Gastrocnemius medialis (tissue), 4 donors: ENCODE data around the gene TRAPPC11. TPM values are rescaled to one million over a fixed set of nuclear protein-coding genes. Genes with fewer than 3 reads are reported as not detected.
A peak's percentile ranks its signal among the peaks of the same experiment; 100 is the strongest.

Experiments
- ATAC-seq, 2 donors: fragments of 150-250 bp; one replicate each; pipeline ENCODE4 v1.9.1; 2016
- DNase-seq, 2 donors: peaks; one replicate each; pipeline ENCODE4 v3.0.0-alpha.2; 2019
- H3K27ac ChIP-seq, 4 donors: fragments of 200-600 bp; sonication (generic); 1 replicate in 1 of 4; 2 replicates in 3 of 4; pipeline ENCODE4 v1.5.1; 2016 to 2018; ENCODE audit warnings: mild to moderate bottlenecking in 2 of 4, moderate library complexity in 1 of 4
- H3K27me3 ChIP-seq, 3 donors: fragments of 200-600 bp; sonication (generic) in 2 of 3; 1 replicate in 1 of 3; 2 replicates in 2 of 3; pipeline versions ENCODE4 v1.5.1 to v1.6.0; 2016 to 2019; ENCODE audit warnings: mild to moderate bottlenecking in 1 of 3, moderate library complexity in 1 of 3
- H3K36me3 ChIP-seq, 2 donors: fragments of 200-600 bp; sonication (generic) in 1 of 2; one replicate each; pipeline ENCODE4 v1.5.1; 2017 to 2018
- H3K4me1 ChIP-seq, 2 donors: fragments of 200-600 bp; sonication (generic) in 1 of 2; one replicate each; pipeline ENCODE4 v1.5.1; 2016 to 2017; ENCODE audit warnings: mild to moderate bottlenecking in 2 of 2
- H3K4me3 ChIP-seq, 4 donors: fragments of 200-600 bp; sonication (generic) in 3 of 4; 1 replicate in 1 of 4; 2 replicates in 3 of 4; pipeline ENCODE4 v1.5.1; 2016 to 2019; ENCODE audit warnings: mild to moderate bottlenecking in 2 of 4
- H3K9me3 ChIP-seq, 3 donors: fragments of 200-600 bp; sonication (generic) in 2 of 3; 1 replicate in 1 of 3; 2 replicates in 2 of 3; pipeline ENCODE4 v1.5.1; 2016 to 2019
- POLR2A ChIP-seq, 2 donors: fragments of 450-650 bp; IDR thresholded peaks; one replicate each; pipeline ENCODE4 v1.6.1; 2017; ENCODE audit warnings: antibody characterized with exemption in 2 of 2, mild to moderate bottlenecking in 2 of 2, moderate library complexity in 2 of 2
- in situ Hi-C, 4 donors: fragments of 200-750 bp; cut with MboI; loops; one replicate each; pipeline versions ENCODE4 v1.15.0 to v1.8.0; 2017; ENCODE audit warnings: low sequenced_read_pairs in 4 of 4
- intact Hi-C: fragments of 100-400 bp; cut with DNase I; formaldehyde crosslinking; loops from one replicate; pipeline ENCODE4 v1.15.1; 2023; ENCODE audit warnings: low total_unique reads
- total RNA-seq, 4 donors: library from RNA; depleted of rRNA; stranded (reverse); fragments of >200 nt; gene quantifications; one replicate each; pipeline versions ENCODE4 v1.1.0 to v1.2.3, GENCODE V29; 2016
- TF ChIP-seq, protein P1 (sequence below), 5 experiments: fragments of 450-650 bp in 3 of 5; fragments of 200-600 bp in 2 of 5; sonication (generic) in 2 of 5; IDR thresholded peaks in 4 of 5; conservative IDR thresholded peaks in 1 of 5; 1 replicate in 4 of 5; 2 replicates in 1 of 5; pipeline ENCODE4 v1.5.1; 2016 to 2019; ENCODE audit warnings: antibody characterized with exemption in 5 of 5, mild to moderate bottlenecking in 3 of 5, moderate library complexity in 3 of 5

TRAPPC11 gene
- total RNA-seq, 4 donors from 2014 or later = 19.3 to 31.7 (median 20.8) TPM

DNA sequence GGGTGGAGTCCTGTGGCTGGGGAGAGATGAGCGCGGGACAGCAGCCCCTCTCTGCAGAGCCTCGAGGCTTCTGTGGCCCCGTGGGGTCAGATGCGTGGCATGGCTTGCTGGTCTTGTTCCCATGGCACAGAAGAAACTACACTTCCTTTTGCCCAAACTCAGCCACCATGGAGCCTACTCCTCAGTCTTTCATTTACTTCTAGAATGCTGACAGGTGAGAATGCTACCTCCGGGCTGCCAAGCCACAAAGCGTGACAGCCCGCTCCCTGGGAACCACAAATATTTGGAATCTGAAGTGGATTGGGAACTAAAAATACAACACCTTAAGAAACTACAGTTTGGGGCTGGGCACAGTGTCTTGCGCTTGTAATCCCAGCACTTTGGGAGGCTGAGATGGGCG lies 98.0 kb downstream of the TRAPPC11 start:
- Histone ChIP-seq H3K27ac (no peak overlapping the region), H3K27me3 (no peaks in the 10 kb centered on the region), H3K36me3 (no peaks in the 10 kb centered on the region), H3K9me3 (no peaks in the 10 kb centered on the region), H3K4me3 (no peak overlapping the region), H3K4me1 (no peaks in the 10 kb centered on the region)
- intact Hi-C loops (no loop called here), in situ Hi-C loops (no loop called here)
- ATAC-seq (no peak), DNase-seq (no peak)
- no peak for TF ChIP-seq POLR2A (IDR thresholded peaks at IDR 0.05)
- TF ChIP-seq, protein P1, sequence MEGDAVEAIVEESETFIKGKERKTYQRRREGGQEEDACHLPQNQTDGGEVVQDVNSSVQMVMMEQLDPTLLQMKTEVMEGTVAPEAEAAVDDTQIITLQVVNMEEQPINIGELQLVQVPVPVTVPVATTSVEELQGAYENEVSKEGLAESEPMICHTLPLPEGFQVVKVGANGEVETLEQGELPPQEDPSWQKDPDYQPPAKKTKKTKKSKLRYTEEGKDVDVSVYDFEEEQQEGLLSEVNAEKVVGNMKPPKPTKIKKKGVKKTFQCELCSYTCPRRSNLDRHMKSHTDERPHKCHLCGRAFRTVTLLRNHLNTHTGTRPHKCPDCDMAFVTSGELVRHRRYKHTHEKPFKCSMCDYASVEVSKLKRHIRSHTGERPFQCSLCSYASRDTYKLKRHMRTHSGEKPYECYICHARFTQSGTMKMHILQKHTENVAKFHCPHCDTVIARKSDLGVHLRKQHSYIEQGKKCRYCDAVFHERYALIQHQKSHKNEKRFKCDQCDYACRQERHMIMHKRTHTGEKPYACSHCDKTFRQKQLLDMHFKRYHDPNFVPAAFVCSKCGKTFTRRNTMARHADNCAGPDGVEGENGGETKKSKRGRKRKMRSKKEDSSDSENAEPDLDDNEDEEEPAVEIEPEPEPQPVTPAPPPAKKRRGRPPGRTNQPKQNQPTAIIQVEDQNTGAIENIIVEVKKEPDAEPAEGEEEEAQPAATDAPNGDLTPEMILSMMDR (IDR thresholded peaks at IDR 0.05 in 4 of 5, conservative IDR thresholded peaks at IDR 0.05 in 1 of 5) = no peak

DNA sequence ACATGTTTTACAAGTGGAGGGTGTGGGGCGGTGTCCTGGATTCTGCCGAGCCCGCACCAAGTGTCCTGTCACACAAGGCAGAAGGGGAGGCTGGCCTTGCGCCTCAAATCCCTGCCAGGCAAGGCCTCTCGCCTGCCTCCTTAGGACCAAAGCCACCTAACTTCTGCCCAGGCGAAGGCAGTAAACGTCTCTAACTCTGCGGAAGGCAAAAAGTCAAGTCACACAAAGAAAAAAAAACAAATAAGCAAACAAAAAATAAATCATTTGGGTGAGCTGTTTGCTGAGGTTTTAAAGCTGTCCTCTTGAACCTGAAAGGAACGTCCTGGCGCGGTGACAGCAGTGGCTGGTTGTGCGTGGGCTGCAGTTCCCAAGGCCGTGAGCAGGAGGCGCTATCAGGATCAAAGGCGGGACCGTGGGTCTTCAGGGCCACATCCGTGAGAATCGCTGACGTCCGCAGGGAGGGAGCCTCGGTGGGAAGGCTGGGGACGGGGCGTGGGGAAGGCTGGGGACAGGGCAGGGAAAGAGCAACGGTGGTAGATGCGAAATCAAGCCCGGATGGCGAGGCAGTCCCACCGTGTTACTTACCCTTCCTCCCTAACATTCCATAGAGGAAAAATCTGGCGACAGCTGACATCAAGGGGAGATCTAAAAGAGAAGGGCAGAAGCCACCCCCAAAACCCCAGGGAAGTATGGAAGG lies 99.1 kb downstream of the TRAPPC11 start:
- intact Hi-C loops = no loop called here
- in situ Hi-C loops = no loop called here
- H3K27me3 ChIP-seq = no peaks in the 10 kb centered on the region
- DNase-seq = no peak
- no peaks in the 10 kb centered on the region for H3K36me3 ChIP-seq
- no peak for ATAC-seq
- H3K27ac ChIP-seq = peak overlapping the region in 1 of 4 donors; percentile 13
- H3K9me3 ChIP-seq = no peaks in the 10 kb centered on the region
- H3K4me1 ChIP-seq = no peaks in the 10 kb centered on the region
- peak overlapping the region in 1 of 4 donors; percentile 7 for H3K4me3 ChIP-seq
- TF ChIP-seq POLR2A (IDR thresholded peaks at IDR 0.05) = no peak
- TF ChIP-seq, protein P1 (IDR thresholded peaks at IDR 0.05 in 4 of 5, conservative IDR thresholded peaks at IDR 0.05 in 1 of 5) = no peak

DNA sequence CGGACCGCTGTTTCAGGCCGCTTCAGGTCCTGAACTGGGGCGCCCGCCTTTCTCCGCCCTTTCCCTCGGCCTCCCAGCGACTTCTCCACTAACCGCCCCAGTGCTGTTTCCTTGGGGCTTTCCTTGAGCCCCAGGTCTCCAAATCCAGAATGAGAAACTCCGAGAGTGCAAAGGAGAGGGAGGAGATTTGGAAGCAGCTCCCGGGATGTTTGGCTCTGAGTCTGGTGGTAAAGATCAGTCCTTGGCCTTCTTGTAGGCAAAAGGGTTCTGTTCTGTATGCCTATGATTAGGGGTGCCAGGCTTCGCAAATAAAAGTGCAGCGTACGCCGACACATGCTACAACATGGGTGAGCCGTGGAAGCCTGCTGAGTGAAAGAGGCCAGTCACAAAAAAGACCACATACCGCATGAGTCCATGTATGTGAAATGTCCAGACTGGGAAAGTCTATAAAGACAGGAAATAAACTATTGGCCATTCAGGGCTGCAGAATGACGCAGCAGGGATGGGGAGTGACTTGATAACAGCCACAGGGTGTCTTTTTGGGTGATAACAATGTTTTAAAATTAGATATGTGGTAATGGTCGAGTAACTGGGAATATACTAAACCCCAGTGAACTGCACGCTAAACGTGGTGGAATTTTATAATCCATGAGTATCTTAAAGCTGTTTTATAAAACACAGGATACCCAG lies 99.8 kb downstream of the TRAPPC11 start:
- ATAC-seq = no peak
- Histone ChIP-seq H3K36me3 (no peaks in the 10 kb centered on the region), H3K4me3 (peak overlapping the region in 1 of 4 donors; percentile 7), H3K4me1 (no peaks in the 10 kb centered on the region), H3K9me3 (no peaks in the 10 kb centered on the region), H3K27ac (peak overlapping the region in 1 of 4 donors; percentile 13), H3K27me3 (no peaks in the 10 kb centered on the region)
- DNase-seq = no peak
- TF ChIP-seq, protein P1 (IDR thresholded peaks at IDR 0.05 in 4 of 5, conservative IDR thresholded peaks at IDR 0.05 in 1 of 5) = no peak
- TF ChIP-seq POLR2A (IDR thresholded peaks at IDR 0.05) = no peak
- in situ Hi-C loops (no loop called here), intact Hi-C loops (no loop called here)

DNA sequence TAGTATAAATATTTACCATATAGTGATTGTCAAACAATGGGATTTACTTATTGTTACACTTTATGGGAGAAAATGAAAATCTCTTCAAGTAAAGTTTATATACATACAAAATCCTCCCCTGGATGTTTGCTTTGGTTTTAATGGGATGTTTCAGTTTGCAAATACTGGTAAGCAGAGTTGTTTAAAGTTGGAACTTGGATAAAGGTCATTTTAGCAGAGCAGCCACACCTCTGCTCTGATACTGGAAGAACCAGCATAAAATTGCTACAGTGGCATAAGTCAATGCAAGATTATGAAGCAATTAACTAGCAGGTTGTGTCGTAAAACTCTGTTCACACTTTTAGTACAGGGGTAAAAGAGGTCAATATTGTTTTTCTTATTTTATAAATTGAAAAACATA lies 101.2 kb downstream of the TRAPPC11 start:
- Histone ChIP-seq H3K27me3 (no peaks in the 10 kb centered on the region), H3K27ac (no peak overlapping the region), H3K4me3 (no peak overlapping the region), H3K9me3 (no peaks in the 10 kb centered on the region), H3K4me1 (no peaks in the 10 kb centered on the region), H3K36me3 (no peaks in the 10 kb centered on the region)
- intact Hi-C loops = no loop called here
- in situ Hi-C loops = no loop called here
- DNase-seq (no peak), ATAC-seq (no peak)
- TF ChIP-seq, protein P1 (IDR thresholded peaks at IDR 0.05 in 4 of 5, conservative IDR thresholded peaks at IDR 0.05 in 1 of 5) = no peak
- TF ChIP-seq POLR2A (IDR thresholded peaks at IDR 0.05) = no peak

Other genes with a start within 250 kb of the TRAPPC11 start
- 10 to 100 TPM in 3 of 4 donors, 1 to 10 TPM in 1; 9.2 to 17.3 (median 12.2) TPM for gene CDKN2AIP, start 214.7 kb upstream of the TRAPPC11 start, total RNA-seq
- 10 to 100 TPM; 18.9 to 46.2 (median 24.0) TPM for gene ING2, start 154.2 kb upstream of the TRAPPC11 start, total RNA-seq
- gene RWDD4, start 108 bp upstream of the TRAPPC11 start, total RNA-seq = 10 to 100 TPM; 34.6 to 65.2 (median 51.9) TPM
- 1 to 10 TPM; 3.3 to 8.3 (median 5.9) TPM for gene STOX2, start 246.0 kb downstream of the TRAPPC11 start, total RNA-seq